Measurements from ENCODE around the gene SNTG2. TPM values are rescaled to one million over a fixed set of nuclear protein-coding genes. Genes with fewer than 3 reads are reported as not detected.

The SNTG2 gene
- total RNA-seq, 1 experiment from 2014 or later = 20.5 TPM

DNA sequence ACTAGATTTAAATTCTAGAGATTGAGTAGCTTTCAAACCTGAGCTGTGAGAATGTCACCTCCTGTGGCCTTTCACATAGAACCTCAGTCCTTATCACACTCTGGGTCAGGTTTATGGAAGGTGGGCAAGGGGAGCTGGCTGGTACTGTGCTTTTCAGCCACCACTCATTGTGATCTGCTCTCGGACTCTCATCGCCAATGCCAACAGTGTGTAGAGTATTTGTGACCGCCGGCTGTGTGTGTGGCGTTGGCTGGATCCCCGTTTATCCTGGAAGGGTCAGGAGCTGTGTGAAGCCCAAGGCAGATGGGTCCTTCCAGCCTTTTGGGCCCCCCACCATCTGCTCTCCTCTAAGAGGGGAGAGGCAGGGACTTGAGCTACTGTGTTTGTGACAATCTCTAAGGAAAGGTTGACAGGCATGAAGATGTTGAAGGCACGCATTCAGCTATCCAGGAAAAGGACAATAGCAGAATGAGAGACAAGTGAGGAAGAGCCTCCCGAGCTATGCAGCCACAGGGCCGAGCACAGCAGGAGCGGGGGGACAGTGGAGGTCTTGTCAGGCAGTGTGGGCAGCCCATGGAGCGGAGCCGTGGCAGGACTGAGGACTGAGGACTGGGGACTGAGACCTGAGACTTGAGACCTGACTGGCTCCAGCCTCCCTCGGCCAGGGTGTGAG, 355.5 kb downstream of the SNTG2 start:
- ChIA-PET POLR2A (no interaction called here), CTCF (no interaction called here)

More for the DNA sequence above, 355.5 kb downstream of the SNTG2 start:
- Mint-ChIP-seq H3K27me3 (ENCODE audit: low read depth) (no peaks in the 10 kb centered on the region), H3K9me3 (peaks cover 6% of the 10 kb centered on the region; the same call in 1 of the 2 replicates), H3K4me1 (peaks cover 19% of the 10 kb centered on the region), H3K36me3 (peaks cover 9% of the 10 kb centered on the region), H3K27ac (peak overlapping the region; percentile 61; the same call in 1 of the 2 replicates), H3K4me3 (no peak overlapping the region)
- DNase-seq (ENCODE audit: low spot score) = no peak
- TF ChIP-seq, protein P1, sequence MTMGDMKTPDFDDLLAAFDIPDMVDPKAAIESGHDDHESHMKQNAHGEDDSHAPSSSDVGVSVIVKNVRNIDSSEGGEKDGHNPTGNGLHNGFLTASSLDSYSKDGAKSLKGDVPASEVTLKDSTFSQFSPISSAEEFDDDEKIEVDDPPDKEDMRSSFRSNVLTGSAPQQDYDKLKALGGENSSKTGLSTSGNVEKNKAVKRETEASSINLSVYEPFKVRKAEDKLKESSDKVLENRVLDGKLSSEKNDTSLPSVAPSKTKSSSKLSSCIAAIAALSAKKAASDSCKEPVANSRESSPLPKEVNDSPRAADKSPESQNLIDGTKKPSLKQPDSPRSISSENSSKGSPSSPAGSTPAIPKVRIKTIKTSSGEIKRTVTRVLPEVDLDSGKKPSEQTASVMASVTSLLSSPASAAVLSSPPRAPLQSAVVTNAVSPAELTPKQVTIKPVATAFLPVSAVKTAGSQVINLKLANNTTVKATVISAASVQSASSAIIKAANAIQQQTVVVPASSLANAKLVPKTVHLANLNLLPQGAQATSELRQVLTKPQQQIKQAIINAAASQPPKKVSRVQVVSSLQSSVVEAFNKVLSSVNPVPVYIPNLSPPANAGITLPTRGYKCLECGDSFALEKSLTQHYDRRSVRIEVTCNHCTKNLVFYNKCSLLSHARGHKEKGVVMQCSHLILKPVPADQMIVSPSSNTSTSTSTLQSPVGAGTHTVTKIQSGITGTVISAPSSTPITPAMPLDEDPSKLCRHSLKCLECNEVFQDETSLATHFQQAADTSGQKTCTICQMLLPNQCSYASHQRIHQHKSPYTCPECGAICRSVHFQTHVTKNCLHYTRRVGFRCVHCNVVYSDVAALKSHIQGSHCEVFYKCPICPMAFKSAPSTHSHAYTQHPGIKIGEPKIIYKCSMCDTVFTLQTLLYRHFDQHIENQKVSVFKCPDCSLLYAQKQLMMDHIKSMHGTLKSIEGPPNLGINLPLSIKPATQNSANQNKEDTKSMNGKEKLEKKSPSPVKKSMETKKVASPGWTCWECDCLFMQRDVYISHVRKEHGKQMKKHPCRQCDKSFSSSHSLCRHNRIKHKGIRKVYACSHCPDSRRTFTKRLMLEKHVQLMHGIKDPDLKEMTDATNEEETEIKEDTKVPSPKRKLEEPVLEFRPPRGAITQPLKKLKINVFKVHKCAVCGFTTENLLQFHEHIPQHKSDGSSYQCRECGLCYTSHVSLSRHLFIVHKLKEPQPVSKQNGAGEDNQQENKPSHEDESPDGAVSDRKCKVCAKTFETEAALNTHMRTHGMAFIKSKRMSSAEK (CRISPR knock-in tag; IDR thresholded peaks at IDR 0.05; ENCODE audit: borderline replicate concordance) = no peak
- no peak for TF ChIP-seq GRHL2 (CRISPR knock-in tag; IDR thresholded peaks at IDR 0.05; ENCODE audit: insufficient replicate concordance, severe bottlenecking)
- TF ChIP-seq, protein P2, sequence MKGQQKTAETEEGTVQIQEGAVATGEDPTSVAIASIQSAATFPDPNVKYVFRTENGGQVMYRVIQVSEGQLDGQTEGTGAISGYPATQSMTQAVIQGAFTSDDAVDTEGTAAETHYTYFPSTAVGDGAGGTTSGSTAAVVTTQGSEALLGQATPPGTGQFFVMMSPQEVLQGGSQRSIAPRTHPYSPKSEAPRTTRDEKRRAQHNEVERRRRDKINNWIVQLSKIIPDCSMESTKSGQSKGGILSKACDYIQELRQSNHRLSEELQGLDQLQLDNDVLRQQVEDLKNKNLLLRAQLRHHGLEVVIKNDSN (CRISPR knock-in tag; IDR thresholded peaks at IDR 0.05) = no peak
- no peak for TF ChIP-seq IRF2 (CRISPR knock-in tag; IDR thresholded peaks at IDR 0.05; ENCODE audit: borderline replicate concordance, low read depth)
- TF ChIP-seq CREM (CRISPR knock-in tag; IDR thresholded peaks at IDR 0.05) = no peak
- TF ChIP-seq ZNF138 (CRISPR knock-in tag; conservative IDR thresholded peaks at IDR 0.05) = no peak
- TF ChIP-seq PRRX2 (CRISPR knock-in tag; IDR thresholded peaks at IDR 0.05) = no peak
- TF ChIP-seq, protein P3, sequence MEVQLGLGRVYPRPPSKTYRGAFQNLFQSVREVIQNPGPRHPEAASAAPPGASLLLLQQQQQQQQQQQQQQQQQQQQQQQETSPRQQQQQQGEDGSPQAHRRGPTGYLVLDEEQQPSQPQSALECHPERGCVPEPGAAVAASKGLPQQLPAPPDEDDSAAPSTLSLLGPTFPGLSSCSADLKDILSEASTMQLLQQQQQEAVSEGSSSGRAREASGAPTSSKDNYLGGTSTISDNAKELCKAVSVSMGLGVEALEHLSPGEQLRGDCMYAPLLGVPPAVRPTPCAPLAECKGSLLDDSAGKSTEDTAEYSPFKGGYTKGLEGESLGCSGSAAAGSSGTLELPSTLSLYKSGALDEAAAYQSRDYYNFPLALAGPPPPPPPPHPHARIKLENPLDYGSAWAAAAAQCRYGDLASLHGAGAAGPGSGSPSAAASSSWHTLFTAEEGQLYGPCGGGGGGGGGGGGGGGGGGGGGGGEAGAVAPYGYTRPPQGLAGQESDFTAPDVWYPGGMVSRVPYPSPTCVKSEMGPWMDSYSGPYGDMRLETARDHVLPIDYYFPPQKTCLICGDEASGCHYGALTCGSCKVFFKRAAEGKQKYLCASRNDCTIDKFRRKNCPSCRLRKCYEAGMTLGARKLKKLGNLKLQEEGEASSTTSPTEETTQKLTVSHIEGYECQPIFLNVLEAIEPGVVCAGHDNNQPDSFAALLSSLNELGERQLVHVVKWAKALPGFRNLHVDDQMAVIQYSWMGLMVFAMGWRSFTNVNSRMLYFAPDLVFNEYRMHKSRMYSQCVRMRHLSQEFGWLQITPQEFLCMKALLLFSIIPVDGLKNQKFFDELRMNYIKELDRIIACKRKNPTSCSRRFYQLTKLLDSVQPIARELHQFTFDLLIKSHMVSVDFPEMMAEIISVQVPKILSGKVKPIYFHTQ (CRISPR knock-in tag; IDR thresholded peaks at IDR 0.05) = no peak
- TF ChIP-seq, protein P4, sequence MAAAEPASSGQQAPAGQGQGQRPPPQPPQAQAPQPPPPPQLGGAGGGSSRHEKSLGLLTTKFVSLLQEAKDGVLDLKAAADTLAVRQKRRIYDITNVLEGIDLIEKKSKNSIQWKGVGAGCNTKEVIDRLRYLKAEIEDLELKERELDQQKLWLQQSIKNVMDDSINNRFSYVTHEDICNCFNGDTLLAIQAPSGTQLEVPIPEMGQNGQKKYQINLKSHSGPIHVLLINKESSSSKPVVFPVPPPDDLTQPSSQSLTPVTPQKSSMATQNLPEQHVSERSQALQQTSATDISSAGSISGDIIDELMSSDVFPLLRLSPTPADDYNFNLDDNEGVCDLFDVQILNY (CRISPR knock-in tag; IDR thresholded peaks at IDR 0.05) = no peak
- TF ChIP-seq RELA (CRISPR knock-in tag; IDR thresholded peaks at IDR 0.05; ENCODE audit: borderline replicate concordance) = no peak
- TF ChIP-seq, protein P5, sequence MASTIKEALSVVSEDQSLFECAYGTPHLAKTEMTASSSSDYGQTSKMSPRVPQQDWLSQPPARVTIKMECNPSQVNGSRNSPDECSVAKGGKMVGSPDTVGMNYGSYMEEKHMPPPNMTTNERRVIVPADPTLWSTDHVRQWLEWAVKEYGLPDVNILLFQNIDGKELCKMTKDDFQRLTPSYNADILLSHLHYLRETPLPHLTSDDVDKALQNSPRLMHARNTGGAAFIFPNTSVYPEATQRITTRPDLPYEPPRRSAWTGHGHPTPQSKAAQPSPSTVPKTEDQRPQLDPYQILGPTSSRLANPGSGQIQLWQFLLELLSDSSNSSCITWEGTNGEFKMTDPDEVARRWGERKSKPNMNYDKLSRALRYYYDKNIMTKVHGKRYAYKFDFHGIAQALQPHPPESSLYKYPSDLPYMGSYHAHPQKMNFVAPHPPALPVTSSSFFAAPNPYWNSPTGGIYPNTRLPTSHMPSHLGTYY (CRISPR knock-in tag; IDR thresholded peaks at IDR 0.05) = no peak
- TF ChIP-seq, protein P6, sequence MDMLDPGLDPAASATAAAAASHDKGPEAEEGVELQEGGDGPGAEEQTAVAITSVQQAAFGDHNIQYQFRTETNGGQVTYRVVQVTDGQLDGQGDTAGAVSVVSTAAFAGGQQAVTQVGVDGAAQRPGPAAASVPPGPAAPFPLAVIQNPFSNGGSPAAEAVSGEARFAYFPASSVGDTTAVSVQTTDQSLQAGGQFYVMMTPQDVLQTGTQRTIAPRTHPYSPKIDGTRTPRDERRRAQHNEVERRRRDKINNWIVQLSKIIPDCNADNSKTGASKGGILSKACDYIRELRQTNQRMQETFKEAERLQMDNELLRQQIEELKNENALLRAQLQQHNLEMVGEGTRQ (CRISPR knock-in tag; IDR thresholded peaks at IDR 0.05) = no peak
- no peak for TF ChIP-seq KAT7 (CRISPR knock-in tag; IDR thresholded peaks at IDR 0.05; ENCODE audit: borderline replicate concordance)
- no peak for TF ChIP-seq CREB1 (CRISPR knock-in tag; IDR thresholded peaks at IDR 0.05)
- TF ChIP-seq, protein P7, sequence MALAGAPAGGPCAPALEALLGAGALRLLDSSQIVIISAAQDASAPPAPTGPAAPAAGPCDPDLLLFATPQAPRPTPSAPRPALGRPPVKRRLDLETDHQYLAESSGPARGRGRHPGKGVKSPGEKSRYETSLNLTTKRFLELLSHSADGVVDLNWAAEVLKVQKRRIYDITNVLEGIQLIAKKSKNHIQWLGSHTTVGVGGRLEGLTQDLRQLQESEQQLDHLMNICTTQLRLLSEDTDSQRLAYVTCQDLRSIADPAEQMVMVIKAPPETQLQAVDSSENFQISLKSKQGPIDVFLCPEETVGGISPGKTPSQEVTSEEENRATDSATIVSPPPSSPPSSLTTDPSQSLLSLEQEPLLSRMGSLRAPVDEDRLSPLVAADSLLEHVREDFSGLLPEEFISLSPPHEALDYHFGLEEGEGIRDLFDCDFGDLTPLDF (CRISPR knock-in tag; IDR thresholded peaks at IDR 0.05) = no peak
- no peak for TF ChIP-seq OVOL2 (CRISPR knock-in tag; IDR thresholded peaks at IDR 0.05; ENCODE audit: borderline replicate concordance)
- TF ChIP-seq, protein P8, sequence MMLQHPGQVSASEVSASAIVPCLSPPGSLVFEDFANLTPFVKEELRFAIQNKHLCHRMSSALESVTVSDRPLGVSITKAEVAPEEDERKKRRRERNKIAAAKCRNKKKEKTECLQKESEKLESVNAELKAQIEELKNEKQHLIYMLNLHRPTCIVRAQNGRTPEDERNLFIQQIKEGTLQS (CRISPR knock-in tag; conservative IDR thresholded peaks at IDR 0.05) = no peak
- TF ChIP-seq JAZF1 (CRISPR knock-in tag; IDR thresholded peaks at IDR 0.05) = no peak
- TF ChIP-seq, protein P9, sequence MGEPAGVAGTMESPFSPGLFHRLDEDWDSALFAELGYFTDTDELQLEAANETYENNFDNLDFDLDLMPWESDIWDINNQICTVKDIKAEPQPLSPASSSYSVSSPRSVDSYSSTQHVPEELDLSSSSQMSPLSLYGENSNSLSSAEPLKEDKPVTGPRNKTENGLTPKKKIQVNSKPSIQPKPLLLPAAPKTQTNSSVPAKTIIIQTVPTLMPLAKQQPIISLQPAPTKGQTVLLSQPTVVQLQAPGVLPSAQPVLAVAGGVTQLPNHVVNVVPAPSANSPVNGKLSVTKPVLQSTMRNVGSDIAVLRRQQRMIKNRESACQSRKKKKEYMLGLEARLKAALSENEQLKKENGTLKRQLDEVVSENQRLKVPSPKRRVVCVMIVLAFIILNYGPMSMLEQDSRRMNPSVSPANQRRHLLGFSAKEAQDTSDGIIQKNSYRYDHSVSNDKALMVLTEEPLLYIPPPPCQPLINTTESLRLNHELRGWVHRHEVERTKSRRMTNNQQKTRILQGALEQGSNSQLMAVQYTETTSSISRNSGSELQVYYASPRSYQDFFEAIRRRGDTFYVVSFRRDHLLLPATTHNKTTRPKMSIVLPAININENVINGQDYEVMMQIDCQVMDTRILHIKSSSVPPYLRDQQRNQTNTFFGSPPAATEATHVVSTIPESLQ (CRISPR knock-in tag; IDR thresholded peaks at IDR 0.05) = no peak
- ATAC-seq = no peak
